GM19023 (cell line): ENCODE results near the gene EMC8.
"Not testable (repeated sequence)": the region's sequence is repeated elsewhere in the genome, so short reads cannot be mapped to it uniquely, and the experiment has no call there.

Experiments
- ATAC-seq: cut with Tn5 transposase; IDR thresholded peaks from one replicate; pipeline ENCODE4 v1.9.1; 2021; ENCODE audit warnings: mild to moderate bottlenecking, moderate library complexity; ENCODE audit not compliant: unreplicated experiment

EMC8 gene

DNA sequence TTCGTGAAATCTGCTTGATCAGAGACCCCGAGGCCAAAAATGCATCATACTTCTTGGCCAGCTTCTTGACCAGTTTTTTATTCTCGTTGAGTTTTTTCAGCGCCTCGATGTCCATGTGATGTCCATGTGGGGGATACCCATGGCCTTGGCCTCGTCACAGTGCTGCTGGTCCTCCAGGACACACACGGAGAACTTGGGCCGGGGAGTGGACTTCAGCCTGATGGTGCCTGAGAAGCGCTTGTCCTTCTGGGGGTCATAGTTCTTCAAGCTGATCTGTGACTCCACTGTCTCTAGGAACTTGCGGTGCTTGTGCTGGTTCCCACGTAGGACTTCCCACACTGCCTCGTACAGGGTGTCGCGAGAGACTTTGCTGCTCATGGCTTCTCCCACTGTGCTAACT is 16.8 kb upstream of the EMC8 start:
- no peak for ATAC-seq

DNA sequence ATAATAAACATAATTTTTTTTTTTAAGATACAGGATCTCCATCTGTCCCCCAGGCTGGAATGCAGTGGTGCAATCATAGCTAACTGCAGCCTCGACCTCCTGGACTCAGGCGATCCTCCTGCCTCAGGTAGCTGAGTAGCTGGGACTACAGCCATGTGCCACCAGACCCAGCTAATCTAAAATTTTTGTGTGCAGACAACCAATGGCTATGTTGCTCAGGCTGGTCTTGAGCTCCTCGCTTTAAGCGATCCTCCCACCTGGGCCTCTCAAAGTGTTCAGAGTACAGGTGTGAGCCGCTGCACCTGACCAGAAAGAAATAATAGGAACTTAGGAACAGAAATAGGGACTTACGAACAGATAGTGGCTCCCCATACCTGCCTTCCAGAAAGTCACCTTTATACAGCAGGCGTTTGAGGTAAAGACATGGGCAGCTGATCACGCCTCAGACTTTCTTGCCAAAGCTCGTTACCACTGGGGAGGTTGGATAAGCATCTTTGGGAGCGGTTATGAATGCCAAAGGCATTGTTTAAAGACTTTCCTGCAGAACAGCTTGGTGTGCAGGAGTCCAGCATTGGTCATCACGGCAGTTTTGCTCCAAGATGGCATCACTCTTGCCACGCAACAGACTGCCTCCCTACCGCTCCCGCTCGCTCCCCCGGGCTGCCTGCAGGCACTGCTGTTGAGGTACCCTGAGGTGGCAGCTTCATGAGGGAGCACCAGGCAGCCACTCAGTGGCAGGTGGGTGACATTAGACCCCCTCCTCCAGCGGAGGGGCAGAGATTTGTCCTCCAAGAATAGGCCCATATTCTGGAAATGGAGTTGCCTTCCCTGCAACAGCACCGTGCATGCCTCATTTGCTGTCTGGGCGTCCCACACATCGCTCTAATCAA is 13.7 kb upstream of the EMC8 start:
- ATAC-seq = no peak

DNA sequence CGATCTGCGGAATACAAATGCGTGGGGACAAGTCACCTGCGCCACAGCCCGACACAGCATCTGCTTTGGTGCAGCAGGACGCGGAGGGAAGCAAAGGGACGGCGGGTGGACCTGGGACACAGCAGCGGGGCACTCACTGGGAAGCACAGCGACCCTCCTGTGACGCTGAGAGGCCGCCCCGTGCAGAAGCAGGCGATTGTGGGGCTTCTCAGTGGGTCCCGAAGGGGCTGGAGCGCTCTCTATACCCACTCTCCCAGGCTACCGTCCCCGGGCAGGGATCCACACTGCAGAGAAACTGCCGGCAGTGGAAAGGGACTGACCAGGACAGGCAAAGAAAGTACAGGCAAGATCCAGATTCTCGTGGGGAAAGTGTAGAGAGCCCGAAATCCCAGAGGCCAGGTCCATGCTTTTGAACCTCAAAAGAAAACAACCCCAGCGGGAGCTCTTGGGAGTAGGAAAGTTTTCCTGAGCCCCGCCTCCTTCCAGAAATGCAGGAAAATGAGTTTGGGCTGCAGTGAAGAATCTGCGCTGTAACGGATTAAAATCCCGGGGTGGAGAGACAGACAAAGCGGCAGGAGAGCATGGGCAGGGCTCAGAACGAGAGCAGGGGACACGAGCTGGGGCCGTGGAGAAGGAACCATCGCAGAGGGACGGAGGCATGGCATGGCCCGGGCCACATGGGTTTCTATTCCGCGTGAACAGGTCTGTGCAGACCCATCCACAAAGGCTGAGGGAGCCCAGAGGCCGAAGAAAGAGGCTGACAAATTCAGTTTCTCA is 12.9 kb upstream of the EMC8 start:
- no peak for ATAC-seq

DNA sequence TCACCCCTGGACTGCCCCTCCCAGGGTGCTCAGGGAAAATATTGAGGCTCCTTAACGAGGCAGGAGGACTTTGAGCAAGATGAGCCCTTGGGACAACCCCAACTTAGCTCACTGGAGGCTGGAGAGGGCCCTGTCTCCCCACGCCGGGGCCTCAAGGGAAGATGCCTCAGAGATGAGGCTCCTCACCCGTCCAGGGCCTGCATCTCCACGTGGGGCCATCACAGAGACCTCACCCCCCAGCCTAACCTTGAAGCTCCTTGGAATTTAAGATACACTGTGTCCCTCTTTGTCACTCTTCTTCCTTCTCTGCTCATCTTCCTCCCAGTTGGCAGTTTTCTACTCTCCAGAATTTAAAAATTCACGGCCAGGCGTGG is 11.4 kb upstream of the EMC8 start:
- ATAC-seq = no peak

DNA sequence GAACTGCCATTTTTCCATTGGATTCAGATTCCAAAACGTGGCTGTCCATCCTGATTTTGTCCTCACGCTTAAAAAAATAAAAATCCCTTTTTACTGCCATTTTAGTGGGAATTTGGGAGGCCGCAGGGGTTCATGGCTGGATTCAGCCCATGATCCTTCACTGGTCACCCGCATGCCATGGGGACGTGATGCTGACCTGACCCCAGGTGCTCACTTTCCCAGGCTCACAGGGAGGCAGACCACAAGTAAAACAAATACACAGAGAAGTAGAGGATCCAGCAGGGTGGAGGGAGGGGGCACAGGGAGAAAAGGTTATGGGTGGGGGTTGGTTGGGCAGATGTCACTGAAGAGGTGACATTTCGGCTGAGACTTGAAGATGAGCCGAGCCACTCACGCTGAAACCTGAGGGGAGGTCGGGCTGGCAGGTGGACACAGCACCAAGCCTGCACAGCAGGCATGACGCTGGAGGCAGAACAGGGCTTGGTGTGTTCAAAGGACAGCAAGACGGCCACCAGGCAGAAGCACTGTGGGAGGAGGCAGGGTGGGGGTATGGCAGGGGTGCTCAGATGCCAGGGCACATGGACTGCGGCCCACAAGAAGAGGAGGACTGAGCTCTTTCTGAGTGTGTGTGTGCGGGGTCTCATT is 10.9 kb upstream of the EMC8 start:
- ATAC-seq = no peak

DNA sequence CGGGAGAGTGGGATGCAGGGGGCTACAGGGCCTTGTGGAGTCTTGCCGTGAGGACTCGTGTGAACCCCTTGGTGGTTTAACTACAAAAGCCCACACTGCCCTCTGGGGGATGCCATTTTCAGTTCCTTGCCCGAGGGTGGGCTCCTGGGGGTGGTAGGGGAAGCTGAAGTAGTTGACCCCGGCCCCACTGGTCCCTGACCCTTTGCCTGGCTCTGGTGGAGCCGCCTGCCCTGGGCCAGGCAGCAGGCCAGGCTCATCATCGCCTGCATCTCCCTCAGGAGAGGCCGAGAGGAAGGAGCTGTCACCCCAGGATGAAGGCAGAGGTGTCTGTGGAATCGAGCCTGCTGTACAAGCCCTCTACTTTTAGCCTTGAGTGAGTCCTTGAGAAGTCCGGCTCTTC is 10.3 kb upstream of the EMC8 start:
- no peak for ATAC-seq

DNA sequence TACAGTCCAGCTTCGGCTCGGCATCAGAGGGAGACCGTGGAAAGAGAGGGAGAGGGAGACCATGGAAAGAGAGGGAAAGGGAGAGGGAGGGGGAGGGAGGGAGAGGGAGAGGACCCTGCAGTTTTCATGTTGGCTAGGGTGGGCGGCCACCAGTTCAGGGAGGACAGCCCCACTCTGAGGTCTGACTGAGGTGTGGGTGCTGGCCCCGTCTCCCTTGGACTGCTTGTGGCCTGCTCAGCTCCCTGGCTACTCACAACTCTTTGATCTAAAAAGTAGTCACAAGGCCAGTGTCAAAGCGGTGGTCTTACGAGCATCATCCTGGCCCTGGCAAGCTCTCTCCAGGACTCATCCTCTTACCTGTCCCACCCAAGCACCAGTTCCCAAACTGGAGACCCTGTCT is 9.6 kb upstream of the EMC8 start:
- ATAC-seq = no peak

DNA sequence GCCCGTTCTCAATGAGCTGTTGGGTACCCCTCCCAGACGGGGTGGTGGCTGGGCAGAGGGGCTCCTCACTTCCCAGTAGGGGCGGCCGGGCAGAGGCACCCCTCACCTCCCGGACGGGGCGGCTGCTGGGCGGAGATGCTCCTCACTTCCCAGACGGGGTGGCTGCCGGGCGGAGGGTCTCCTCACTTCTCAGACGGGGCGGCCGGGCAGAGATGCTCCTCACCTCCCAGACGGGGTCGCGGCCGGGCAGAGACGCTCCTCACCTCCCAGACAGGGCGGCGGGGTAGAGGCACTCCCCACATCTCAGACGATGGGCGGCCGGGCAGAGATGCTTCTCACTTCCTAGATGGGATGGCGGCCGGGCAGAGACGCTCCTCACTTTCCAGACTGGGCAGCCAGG is 8.8 kb upstream of the EMC8 start:
- not testable (repeated sequence) for ATAC-seq

DNA sequence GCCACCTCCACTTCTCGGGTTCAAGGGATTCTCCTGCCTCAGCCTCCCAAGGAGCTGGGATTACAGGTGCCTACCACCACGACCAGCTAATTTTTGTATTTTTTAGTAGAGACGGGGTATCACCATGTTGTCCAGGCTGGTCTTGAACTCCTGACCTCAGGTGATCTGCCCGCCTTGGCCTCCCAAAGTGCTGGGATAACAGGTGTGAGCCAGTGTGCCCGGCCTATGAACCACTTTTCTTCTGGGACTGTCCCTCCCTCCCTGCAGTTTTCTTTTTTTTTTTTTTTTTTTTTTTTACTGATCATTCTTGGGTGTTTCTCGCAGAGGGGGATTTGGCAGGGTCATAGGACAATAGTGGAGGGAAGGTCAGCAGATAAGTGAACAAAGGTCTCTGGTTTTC is 8.0 kb upstream of the EMC8 start:
- ATAC-seq = not testable (repeated sequence)

DNA sequence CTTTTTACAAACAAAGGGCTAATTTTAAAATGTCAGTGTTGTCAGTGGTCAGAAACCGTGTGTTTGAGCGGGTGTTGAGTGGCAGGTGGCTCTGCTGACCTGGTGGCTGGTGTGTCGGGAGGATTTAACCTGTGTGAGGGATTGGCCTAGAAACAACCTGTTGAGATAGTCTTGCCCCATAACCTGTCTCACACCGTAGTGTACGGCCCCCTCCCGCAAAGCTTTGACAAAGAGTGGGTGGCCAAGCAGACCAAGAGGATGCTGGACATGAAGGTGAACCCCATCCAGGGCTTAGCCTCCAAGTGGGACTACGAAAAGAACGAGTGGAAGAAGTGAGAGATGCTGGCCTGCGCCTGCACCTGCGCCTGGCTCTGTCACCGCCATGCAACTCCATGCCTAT is 7.2 kb upstream of the EMC8 start:
- ATAC-seq = no peak

DNA sequence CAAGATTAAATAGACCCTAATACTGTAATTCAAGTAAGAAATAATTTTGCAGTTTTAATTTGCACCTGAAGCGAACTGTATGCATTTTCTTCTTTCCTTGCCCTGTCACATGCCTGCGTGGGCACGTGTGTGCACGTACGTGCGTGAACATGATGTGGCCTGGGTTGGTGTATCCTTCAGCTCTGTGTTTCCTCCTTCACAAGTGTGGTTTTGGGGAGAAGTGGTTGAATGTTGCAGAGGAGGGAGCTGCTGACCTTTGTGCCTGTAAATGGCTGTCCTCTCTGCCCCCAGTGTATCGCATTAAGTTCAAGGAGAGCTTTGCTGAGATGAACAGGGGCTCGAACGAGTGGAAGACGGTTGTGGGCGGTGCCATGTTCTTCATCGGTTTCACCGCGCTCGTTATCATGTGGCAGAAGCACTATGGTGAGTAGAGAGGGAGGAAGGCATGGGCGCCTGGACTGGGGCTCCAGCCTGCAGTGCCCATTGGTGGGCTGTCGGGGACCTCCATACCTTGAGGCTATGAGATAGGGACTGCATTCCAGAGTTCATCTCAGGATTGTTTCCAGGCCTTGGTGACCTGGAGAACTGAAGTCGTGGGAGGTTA is 6.2 kb upstream of the EMC8 start:
- no peak for ATAC-seq

DNA sequence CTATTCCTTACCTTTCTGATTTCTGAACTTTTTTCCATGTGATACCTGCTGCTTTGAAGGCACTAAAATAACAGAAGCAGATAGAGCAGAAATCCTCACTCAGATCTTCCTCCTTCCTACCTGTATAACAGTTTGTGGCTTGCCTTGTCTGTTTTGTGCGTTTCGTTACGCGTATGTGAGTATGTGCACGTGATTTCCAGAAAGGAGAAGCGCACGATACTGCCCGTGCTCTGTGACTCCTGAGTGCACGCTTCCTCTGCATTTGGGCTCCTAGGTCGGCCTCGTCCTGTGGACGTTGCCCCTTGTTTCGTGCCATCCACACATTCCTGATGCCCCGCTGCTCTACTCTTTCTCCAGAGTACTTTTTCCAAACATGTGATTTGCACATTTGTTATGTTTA is 4.2 kb upstream of the EMC8 start:
- ATAC-seq = no peak

DNA sequence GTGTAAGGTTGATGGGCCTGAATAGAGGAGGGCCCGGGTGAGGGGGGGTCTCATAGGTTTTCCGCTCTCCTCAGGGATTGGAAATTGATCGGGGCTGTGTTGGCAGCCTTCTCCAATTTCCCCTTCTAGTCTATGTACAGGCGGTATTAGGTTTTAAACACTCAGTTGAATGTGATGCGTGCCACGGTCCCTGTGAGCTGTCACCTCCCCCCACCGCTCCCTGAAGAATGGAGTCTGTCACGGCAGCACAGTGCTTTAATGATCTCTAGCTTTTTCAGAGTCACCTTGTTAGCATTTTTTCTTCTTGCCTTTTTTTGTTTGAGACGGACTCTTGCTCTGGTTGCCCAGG is 951 bp upstream of the EMC8 start:
- peak; percentile 11 for ATAC-seq

DNA sequence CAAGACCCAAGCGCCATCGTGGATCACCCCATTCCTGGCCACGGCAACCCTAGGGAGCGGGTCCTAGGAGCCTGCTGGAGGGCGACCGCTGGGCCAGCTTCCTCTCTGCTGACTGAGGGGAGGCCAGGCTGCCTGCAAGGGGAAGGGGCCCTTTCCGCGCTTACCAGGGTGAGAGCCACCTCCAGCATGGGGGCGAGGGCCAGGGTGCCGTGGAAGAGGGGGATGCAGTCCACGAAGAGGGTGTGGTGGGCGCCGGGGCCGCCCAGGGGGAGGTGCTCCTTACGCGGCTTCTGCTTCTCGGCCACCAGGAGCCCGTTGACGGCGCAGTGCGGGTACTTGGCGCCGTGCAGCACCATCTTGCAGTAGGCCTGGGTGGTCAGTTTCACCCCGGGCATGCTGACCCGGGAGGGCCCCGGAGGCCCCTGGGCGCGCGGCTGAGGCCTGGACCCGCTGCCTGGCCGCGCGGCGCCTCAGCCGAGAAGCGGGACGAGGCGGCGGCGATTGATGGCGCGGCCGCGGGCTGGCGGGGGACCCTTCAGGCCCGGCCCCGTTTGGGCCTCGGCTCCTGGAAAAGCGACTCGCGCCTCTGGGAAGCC is 345 bp downstream of the EMC8 start:
- peak; percentile 30 for ATAC-seq

DNA sequence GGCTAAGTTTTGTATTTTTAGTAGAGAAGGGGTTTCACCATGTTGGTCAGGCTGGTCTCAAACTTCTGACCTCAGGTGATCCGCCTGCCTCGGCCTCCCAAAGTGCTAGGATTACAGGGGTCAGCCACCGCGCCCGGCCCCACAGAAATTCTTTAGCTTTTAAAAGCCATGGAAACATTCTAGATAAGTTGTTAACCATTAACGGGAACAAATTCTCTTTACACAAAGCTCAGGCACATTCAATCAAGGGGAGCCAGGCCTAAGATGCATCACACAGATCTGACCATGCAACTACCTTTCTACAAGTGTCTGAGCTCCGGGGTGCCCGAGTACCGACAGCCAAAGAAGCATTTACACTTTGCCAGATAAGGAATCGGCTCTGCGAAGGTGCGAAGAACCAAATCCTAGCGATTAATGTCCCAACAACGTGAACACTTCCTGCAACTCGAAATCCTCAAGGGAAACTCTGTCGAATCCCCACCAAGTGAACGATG is 1.0 kb downstream of the EMC8 start:
- no peak for ATAC-seq

DNA sequence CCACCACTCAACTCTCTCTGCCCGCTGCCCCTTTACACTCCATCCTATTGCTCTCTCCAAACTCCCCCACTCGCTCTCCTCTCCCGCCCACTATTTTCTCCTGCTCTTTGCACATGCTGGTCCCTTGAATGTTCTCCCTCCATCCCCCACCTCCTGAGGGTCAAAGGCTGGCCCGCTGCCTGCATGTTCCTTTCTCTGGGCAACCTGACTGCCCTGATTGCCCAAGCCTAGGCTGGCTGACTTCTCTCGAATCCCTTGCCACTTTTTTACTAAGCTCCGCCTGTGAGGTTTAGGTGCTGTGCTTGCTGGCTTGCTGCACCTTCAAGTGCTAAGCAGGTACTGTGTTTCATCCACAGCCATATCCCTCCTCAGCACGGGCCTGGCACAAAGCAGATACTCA is 2.7 kb downstream of the EMC8 start:
- no peak for ATAC-seq

DNA sequence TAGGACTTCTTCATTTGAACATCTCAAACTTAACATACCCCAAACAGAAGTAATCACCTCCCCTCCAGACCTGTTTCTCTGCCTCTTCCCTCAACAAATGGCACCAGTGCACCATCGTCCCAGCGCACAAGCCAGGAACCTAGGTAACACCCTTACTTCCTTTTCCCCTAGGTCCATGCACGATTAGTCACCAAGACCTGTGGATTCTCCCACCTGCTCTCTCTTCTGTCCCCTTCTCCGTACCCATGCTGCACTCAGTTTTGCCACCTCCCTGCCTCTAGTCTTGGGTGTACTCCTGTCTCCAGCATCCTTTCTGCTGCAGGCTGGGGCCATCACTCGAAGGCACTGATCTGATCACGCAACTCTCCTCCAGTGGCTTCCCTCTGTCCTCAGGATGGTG is 3.2 kb downstream of the EMC8 start:
- ATAC-seq = no peak

DNA sequence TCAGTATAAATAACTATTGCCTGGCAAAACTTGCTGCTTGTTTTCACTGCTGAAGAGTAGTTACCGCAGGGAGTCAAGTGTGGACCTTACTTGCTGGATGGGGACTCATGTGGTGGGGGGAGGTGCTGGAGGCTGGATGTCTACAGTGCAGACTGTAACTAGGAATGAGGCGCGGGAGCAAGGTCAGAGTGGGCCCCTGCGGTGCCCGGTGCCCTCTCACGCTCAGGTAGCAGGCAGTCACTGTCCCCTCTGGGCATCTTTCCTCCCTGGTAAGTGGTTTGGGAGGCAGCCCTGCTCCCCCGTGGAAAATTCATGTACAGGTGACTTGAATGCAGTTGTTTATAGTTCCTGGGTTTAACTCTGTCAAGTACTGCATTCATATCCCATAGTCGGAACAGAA is 4.6 kb downstream of the EMC8 start:
- no peak for ATAC-seq

DNA sequence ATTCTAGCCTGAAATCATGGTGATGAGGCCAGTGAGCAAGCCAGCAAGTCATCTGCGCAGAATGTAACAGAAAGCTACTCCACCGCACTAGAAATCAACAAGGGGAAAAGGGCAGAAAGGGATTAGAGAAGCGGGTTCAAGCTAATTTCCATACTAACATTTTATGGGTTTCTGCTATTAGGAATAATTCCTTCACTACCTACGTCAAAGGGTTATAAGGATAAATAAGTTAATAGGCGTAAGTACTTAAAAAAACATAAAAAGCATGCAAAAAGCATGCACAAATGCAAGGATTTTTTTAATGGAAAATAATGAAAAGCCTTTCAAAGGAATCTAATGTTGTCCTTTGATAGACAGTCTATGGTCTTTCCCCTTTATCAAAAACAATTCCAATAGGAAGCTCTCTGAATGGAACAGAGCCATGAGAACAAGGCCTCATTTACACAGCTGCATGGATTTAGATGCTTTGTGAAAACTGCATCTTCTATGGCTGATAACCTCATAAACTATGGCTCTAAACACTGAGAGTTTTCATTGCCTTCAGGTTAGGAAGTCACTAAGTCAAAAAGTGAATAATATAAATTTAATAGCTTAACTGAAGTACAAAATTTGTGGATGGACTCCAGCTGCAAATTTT is 5.6 kb downstream of the EMC8 start:
- no peak for ATAC-seq

DNA sequence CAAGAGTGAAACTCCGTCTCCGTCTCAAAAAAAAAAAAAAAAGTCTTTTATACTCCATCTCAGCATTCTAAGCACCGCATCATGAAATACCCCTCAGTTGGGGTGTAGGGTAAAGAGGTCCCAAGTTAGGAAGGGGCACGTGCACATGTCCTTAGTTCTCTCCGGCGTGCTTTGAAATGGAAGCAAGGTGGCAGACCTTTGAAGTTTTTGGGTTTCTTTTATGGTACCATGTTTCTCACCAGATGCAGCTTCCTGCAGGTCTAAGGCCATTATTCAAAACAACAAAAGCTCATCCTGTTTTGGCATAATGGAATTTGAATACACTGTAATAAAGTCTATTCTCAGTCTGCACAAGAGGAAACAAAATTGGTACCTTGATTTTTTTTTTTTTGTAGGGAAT is 9.6 kb downstream of the EMC8 start:
- ATAC-seq = no peak

DNA sequence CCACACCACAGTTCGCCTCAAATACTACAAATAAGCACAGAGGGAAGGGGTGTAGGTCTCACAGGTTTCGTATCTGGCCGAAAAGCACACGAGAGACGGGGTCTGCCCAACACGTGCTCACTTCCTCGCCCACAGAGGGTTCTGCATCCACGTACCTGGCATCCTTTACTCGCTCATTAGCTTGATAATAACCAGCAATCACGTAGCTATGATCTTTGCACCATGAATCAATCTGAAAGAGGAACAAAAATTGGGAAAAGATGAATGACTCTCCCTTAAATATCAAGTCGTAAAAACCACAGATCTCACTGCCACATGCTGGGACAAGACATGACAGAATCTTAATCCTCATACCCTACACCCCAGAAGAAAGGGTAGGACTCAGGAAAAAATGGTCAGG is 10.5 kb downstream of the EMC8 start:
- no peak for ATAC-seq
